K562 (cell line): ENCODE data around the gene CNGA1. TPM values are rescaled to one million over a fixed set of nuclear protein-coding genes. Genes with fewer than 3 reads are reported as not detected.

Experiments
- ATAC-seq: fragments of 200-7000 bp; cut with Tn5 transposase; 3 replicates; pipeline ENCODE4 v1.9.1; 2020; ENCODE audit warnings: moderate library complexity
- BruUV-seq: library from RNA; stranded (reverse); fragments of 400-500 nt; replicated peaks from 2 replicates; lab custom pipeline; 2021; lab: Mats Ljungman, UMichigan
- CTCF ChIA-PET: fragments of 300-600 bp; formaldehyde crosslinking; extraction: SDS; loops from one replicate; lab custom pipeline; 2021; ENCODE audit warnings: low intra/inter-chr PET ratio; lab: Yijun Ruan, JAX
- POLR2A ChIA-PET: fragments of 300-600, 350-650 bp; sonication (Branson Sonifier 250); formaldehyde crosslinking; extraction: SDS; loops from one replicate; lab custom pipeline; 2021; ENCODE audit warnings: antibody characterized with exemption, inconsistent platforms; lab: Yijun Ruan, JAX
- DNase-seq, 4 experiments: peaks; one replicate each; pipeline versions ENCODE4 v3.0.0 to v3.0.0-alpha.2; 2011 to 2018; ENCODE audit warnings: low spot score in 3 of 4, mixed read lengths in 3 of 4; ENCODE audit errors: extremely low read depth in 1 of 4
- FAIRE-seq: peaks from 2 replicates; lab custom pipeline; 2011; peaks lifted over from hg19 to GRCh38; lab: Jason Lieb, UNC
- H2AFZ ChIP-seq: 2 replicates; pipeline ENCODE4 v1.6.0; 2011; ENCODE audit warnings: low read depth, low read length, control low read depth, inconsistent platforms
- H3K27ac ChIP-seq: fragments of 200-600 bp; 3 replicates; pipeline ENCODE4 v1.8.0; 2011; ENCODE audit warnings: low read depth, mild to moderate bottlenecking, control low read depth, inconsistent platforms, low read length, moderate library complexity, mixed read lengths; ENCODE audit errors: extremely low read depth
- H3K27me3 ChIP-seq, 2 experiments: fragments of 300-600 bp in 1 of 2; 2 replicates in 1 of 2; 3 replicates in 1 of 2; pipeline versions ENCODE4 v1.6.0 to v1.8.0; 2011; ENCODE audit warnings: inconsistent platforms in 2 of 2, low read length in 2 of 2, mild to moderate bottlenecking in 1 of 2, mixed read lengths in 1 of 2, moderate library complexity in 1 of 2; ENCODE audit not compliant: control insufficient read depth in 2 of 2, insufficient read depth in 2 of 2
- H3K36me3 ChIP-seq: fragments of 300-600 bp; 3 replicates; pipeline ENCODE4 v1.8.0; 2011; ENCODE audit warnings: mild to moderate bottlenecking, low read length, inconsistent platforms; ENCODE audit not compliant: control insufficient read depth, insufficient read depth
- H3K4me1 ChIP-seq, 2 experiments: fragments of 200-600 bp in 1 of 2; replicated peaks in 1 of 2; 2 replicates in 1 of 2; 3 replicates in 1 of 2; pipeline versions ENCODE4 v1.5.1 to v1.8.0; 2011; ENCODE audit warnings: inconsistent platforms in 2 of 2, low read length in 2 of 2, mild to moderate bottlenecking in 1 of 2, mixed read lengths in 1 of 2, moderate library complexity in 1 of 2; ENCODE audit not compliant: control insufficient read depth in 2 of 2, insufficient read depth in 2 of 2
- H3K4me2 ChIP-seq: 2 replicates; pipeline ENCODE4 v1.6.1; 2011; ENCODE audit warnings: low read length, control low read depth, inconsistent platforms, mixed read lengths; ENCODE audit not compliant: insufficient read depth
- H3K4me3 ChIP-seq: fragments of 200-600 bp; sonication (generic), shearing (Covaris generic); 2 replicates; pipeline ENCODE4 v1.5.1; 2016; ENCODE audit warnings: control low read depth, inconsistent platforms
- H3K79me2 ChIP-seq: fragments of 200-600 bp; 3 replicates; pipeline ENCODE4 v1.8.0; 2011; ENCODE audit warnings: low read length, inconsistent platforms; ENCODE audit not compliant: control insufficient read depth, insufficient read depth
- H3K9ac ChIP-seq, 2 experiments: 2 replicates each; pipeline versions ENCODE4 v1.6.0 to v1.6.1; 2011; ENCODE audit warnings: low read depth in 2 of 2, low read length in 2 of 2, control low read depth in 1 of 2, inconsistent platforms in 1 of 2, mild to moderate bottlenecking in 1 of 2, mixed read lengths in 1 of 2; ENCODE audit not compliant: insufficient read depth in 1 of 2
- H3K9me1 ChIP-seq: one replicate; pipeline ENCODE4 v1.6.0; 2011; ENCODE audit warnings: inconsistent platforms, mild to moderate bottlenecking, low read length, moderate library complexity; ENCODE audit not compliant: control insufficient read depth, insufficient read depth
- H3K9me3 ChIP-seq: replicated peaks from 2 replicates; pipeline ENCODE4 v1.5.1; 2011; ENCODE audit warnings: low read depth, low read length, inconsistent platforms; ENCODE audit not compliant: control insufficient read depth, insufficient read depth
- H4K20me1 ChIP-seq: replicated peaks from 2 replicates; pipeline ENCODE4 v1.6.1; 2011; ENCODE audit warnings: low read length, inconsistent platforms, mixed read lengths; ENCODE audit not compliant: control insufficient read depth, insufficient read depth
- DDX20 ChIP-seq: fragments of 450-650 bp; IDR thresholded peaks from 2 replicates; pipeline ENCODE4 v1.6.1; 2016; ENCODE audit warnings: missing genetic modification characterization, low read depth, mild to moderate bottlenecking, missing compliant biosample characterization, moderate library complexity
- HDGF ChIP-seq: fragments of 450-650 bp; IDR thresholded peaks from 2 replicates; pipeline ENCODE4 v1.6.1; 2016
- HIVEP1 ChIP-seq: fragments of 250-450 bp; sonication (Bioruptor Pico); IDR thresholded peaks from 2 replicates; pipeline ENCODE4 v1.4.0; 2020; ENCODE audit warnings: mild to moderate bottlenecking
- NFYB ChIP-seq: IDR thresholded peaks from 2 replicates; pipeline ENCODE4 v1.6.1; 2011; ENCODE audit warnings: mild to moderate bottlenecking, moderate library complexity; ENCODE audit not compliant: insufficient read length; ENCODE audit errors: extremely low read depth
- RB1 ChIP-seq: fragments of 450-650 bp; IDR thresholded peaks from 2 replicates; pipeline ENCODE4 v1.6.1; 2017; ENCODE audit warnings: low read depth, mild to moderate bottlenecking
- SIX5 ChIP-seq, 2 experiments: IDR thresholded peaks; 2 replicates each; pipeline ENCODE4 v1.6.1; 2011; ENCODE audit warnings: low read length in 2 of 2, borderline replicate concordance in 1 of 2, low read depth in 1 of 2, mild to moderate bottlenecking in 1 of 2, moderate library complexity in 1 of 2; ENCODE audit not compliant: insufficient read depth in 1 of 2
- TCF7L2 ChIP-seq: fragments of 150-350 bp; IDR thresholded peaks from 2 replicates; pipeline ENCODE4 v1.6.1; 2016; ENCODE audit warnings: low read depth, mild to moderate bottlenecking, low read length, moderate library complexity
- ZNF124 ChIP-seq: sonication (generic); formaldehyde crosslinking; IDR thresholded peaks from 2 replicates; pipeline ENCODE4 v1.8.1; 2022; ENCODE audit warnings: missing genetic modification reagents
- ZNF717 ChIP-seq: fragments of 250-450 bp; sonication (Bioruptor Pico); IDR thresholded peaks from 2 replicates; pipeline ENCODE4 v1.5.0; 2021
- WGBS: fragments of 100-300 bp; shearing (Covaris generic); methylation state at CpG from one replicate; pipeline ENCODE4 v1.1.6; 2016; ENCODE audit warnings: low coverage, mixed read lengths; ENCODE audit not compliant: insufficient coverage; ENCODE audit errors: missing lambda C conversion rate; 5-methylcytosine and 5-hydroxymethylcytosine counted together
- in situ Hi-C: fragments of 300-500 bp; cut with MboI; formaldehyde crosslinking; loops from 4 replicates; pipeline ENCODE4 v1.15.0; 2018; ENCODE audit warnings: inconsistent platforms, mixed read lengths
- intact Hi-C: fragments of 100-400 bp; cut with micrococcal nuclease; formaldehyde crosslinking; loops from 2 replicates; pipeline ENCODE4 v1.14.2; 2022
- polyA plus RNA-seq, 8 experiments: library from polyadenylated mRNA; depleted of rRNA in 4 of 8; stranded (reverse) in 5 of 8; unstranded in 3 of 8; fragments of >200 nt; fragmentation: Nextera tagmentation in 2 of 8; fragmentation: Illumina TruSeq in 1 of 8; extraction: Ambion mirVana in 2 of 8; extraction: Trizol in 1 of 8; gene quantifications; 2 replicates each; pipeline versions ENCODE4 v1.2.1 to v1.2.3, GENCODE V29; 2011 to 2014; ENCODE audit warnings: inconsistent platforms in 1 of 8, missing spikeins in 1 of 8
- total RNA-seq, 7 experiments: library from RNA; depleted of rRNA in 6 of 7; stranded (reverse); fragments of >200 nt in 6 of 7; fragmentation: Illumina TruSeq in 2 of 7; extraction: Trizol in 2 of 7; gene quantifications; 2 replicates each; pipeline versions ENCODE4 v1.2.1 to v1.2.3, GENCODE V29; 2011 to 2021; ENCODE audit warnings: low replicate concordance in 1 of 7

The CNGA1 gene
- total and polyA plus RNA-seq, 9 of the 15 experiments (the other 6 are each of a cell fraction or from before 2014, with no cell fraction given) = 0.03 to 0.29 (median 0.04) TPM; not detected in 5

- no peak for ATAC-seq
- H3K9me3 ChIP-seq = no peaks in the 10 kb centered on the region
- no peak overlapping the region for H3K4me2 ChIP-seq
- no peaks in the 10 kb centered on the region for H3K4me1 ChIP-seq
- no peak overlapping the region for H3K4me3 ChIP-seq
- no peak overlapping the region for H3K27ac ChIP-seq
- no TSS peak for BruUV-seq
- H3K79me2 ChIP-seq = no peaks in the 10 kb centered on the region
- no peaks in the 10 kb centered on the region for H3K36me3 ChIP-seq
- in situ Hi-C loops (no loop called here), intact Hi-C loops (no loop called here)
- H3K27me3 ChIP-seq = no peaks in the 10 kb centered on the region
- no peaks in the 10 kb centered on the region for H3K9me1 ChIP-seq
- POLR2A ChIA-PET = interaction anchor here (0.5 to 1.5 kb wide), 3 partner anchors 9 to 11 kb away, joined by 3 to 4 read pairs (median 3); no protein-coding TSS in a partner anchor
- WGBS = 6% methylated on average over 3 of the region's 3 CpGs
- no peak overlapping the region for H3K9ac ChIP-seq
- no peak overlapping the region for H2AFZ ChIP-seq
- TF ChIP-seq DDX20 (tag) = no peak
- no peak for TF ChIP-seq SIX5 (IDR thresholded peaks at IDR 0.05; ENCODE audit: borderline replicate concordance in 1 of 2, insufficient read depth in 1 of 2, low read depth in 1 of 2, low read length in 2 of 2)
- no peak for TF ChIP-seq RB1
- TF ChIP-seq ZNF124 = no peak
- TF ChIP-seq ZNF717 (CRISPR knock-in tag) = no peak
- TF ChIP-seq NFYB = no peak
- TF ChIP-seq TCF7L2 = no peak
- TF ChIP-seq HIVEP1 = no peak
- no peak for TF ChIP-seq HDGF
- FAIRE-seq = no peak
- no peak for DNase-seq
- CTCF ChIA-PET = no interaction called here
- H4K20me1 ChIP-seq = no peaks in the 10 kb centered on the region
These were observed 19.5 kb upstream of the CNGA1 start for GRCh38 chr4:48035952-48036351.
